SIG-M5 (cell line): ENCODE data around the gene THOC2.
"Not testable (repeated sequence)": the region's sequence is repeated elsewhere in the genome, so short reads cannot be mapped to it uniquely, and the experiment has no call there.

ENCODE experiments used
- DNase-seq: peaks from one replicate; lab custom pipeline; 2025; lab: John Stamatoyannopoulos, UW

Gene THOC2

GRCh38 chrX:123664467-123665167, 68.2 kb downstream of the THOC2 start:
- not testable (repeated sequence) for DNase-seq

GRCh38 chrX:123663720-123664119, 69.1 kb downstream of the THOC2 start:
- DNase-seq = not testable (repeated sequence)

GRCh38 chrX:123656507-123656906, 76.3 kb downstream of the THOC2 start:
- not testable (repeated sequence) for DNase-seq

- DNase-seq = not testable (repeated sequence)
These were observed 84.1 kb downstream of the THOC2 start for GRCh38 chrX:123648811-123649181.

GRCh38 chrX:123648028-123648810, 84.6 kb downstream of the THOC2 start:
- no peak for DNase-seq

GRCh38 chrX:123647244-123647643, 85.6 kb downstream of the THOC2 start:
- DNase-seq = no peak

- no peak for DNase-seq
These were observed 103.3 kb downstream of the THOC2 start for GRCh38 chrX:123629502-123629901.

- DNase-seq = no peak
These were observed 105.9 kb downstream of the THOC2 start for GRCh38 chrX:123626962-123627361.

GRCh38 chrX:123625952-123626351, 106.9 kb downstream of the THOC2 start:
- DNase-seq = no peak

- no peak for DNase-seq
These were observed 107.4 kb downstream of the THOC2 start for GRCh38 chrX:123625477-123625876.

- no peak for DNase-seq
These were observed 115.8 kb downstream of the THOC2 start for GRCh38 chrX:123617007-123617406.

GRCh38 chrX:123610915-123611314, 121.9 kb downstream of the THOC2 start:
- no peak for DNase-seq

- no peak for DNase-seq
These were observed 125.0 kb downstream of the THOC2 start for GRCh38 chrX:123607806-123608205.

- no peak for DNase-seq
These were observed 125.6 kb downstream of the THOC2 start for GRCh38 chrX:123607270-123607669.

- no peak for DNase-seq
These were observed 129.4 kb downstream of the THOC2 start for GRCh38 chrX:123603491-123603890.

GRCh38 chrX:123601437-123601836, 131.4 kb downstream of the THOC2 start:
- no peak for DNase-seq

GRCh38 chrX:123600181-123600580, 132.7 kb downstream of the THOC2 start:
- DNase-seq = no peak

- DNase-seq = no peak
These were observed 141.9 kb downstream of the THOC2 start for GRCh38 chrX:123590842-123591486.

- no peak for DNase-seq
These were observed 144.1 kb downstream of the THOC2 start for GRCh38 chrX:123588723-123589122.

GRCh38 chrX:123581586-123581985, 151.3 kb downstream of the THOC2 start:
- DNase-seq = no peak

GRCh38 chrX:123580792-123581191, 152.1 kb downstream of the THOC2 start:
- DNase-seq = no peak

GRCh38 chrX:123574027-123574426, 158.8 kb downstream of the THOC2 start:
- DNase-seq = not testable (repeated sequence)

GRCh38 chrX:123570011-123570590, 162.8 kb downstream of the THOC2 start:
- DNase-seq = no peak
